ENCODE results near the gene CDH23. TPM values are rescaled to one million over a fixed set of nuclear protein-coding genes. Genes with fewer than 3 reads are reported as not detected.

The CDH23 gene
- total RNA-seq, 4 donors from 2014 or later = 13.8 to 20.1 (median 17.3) TPM

DNA sequence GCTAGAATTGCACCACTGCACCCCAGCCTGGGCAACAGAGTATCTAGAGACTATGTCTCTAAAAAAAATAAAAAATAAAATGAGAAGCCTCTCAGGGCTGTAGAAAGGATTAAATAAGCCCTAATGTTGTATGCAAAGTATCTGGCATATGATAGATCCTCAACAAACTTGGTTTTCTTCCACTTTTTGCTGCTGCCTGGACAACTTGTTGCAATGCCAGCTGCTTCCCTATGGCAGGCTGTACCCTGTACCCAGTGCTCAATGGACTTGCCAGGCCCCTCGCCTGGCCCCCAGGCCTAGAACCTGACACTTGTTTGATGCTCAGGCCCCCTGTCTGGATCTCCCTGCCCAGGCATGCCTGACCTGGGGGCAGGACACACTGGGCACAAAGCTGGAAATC lies 28.5 kb upstream of the CDH23 start:
- Histone ChIP-seq H3K27me3 (no peaks in the 10 kb centered on the region), H3K36me3 (peaks cover 0 to 13% (median 0%) of the 10 kb centered on the region in 3 donors), H3K4me1 (no peaks in the 10 kb centered on the region), H3K27ac (no peak overlapping the region), H3K9me3 (no peaks in the 10 kb centered on the region), H3K4me3 (no peak overlapping the region)
- 91 to 92% methylated on average over 1 of the region's 1 CpG for WGBS, 2 donors
- no peak for DNase-seq (ENCODE audit: low spot score in 2 of 2)
- no peak for TF ChIP-seq EP300 (IDR thresholded peaks at IDR 0.05)
- no peak for TF ChIP-seq POLR2A (IDR thresholded peaks at IDR 0.05)
- TF ChIP-seq, protein P1, sequence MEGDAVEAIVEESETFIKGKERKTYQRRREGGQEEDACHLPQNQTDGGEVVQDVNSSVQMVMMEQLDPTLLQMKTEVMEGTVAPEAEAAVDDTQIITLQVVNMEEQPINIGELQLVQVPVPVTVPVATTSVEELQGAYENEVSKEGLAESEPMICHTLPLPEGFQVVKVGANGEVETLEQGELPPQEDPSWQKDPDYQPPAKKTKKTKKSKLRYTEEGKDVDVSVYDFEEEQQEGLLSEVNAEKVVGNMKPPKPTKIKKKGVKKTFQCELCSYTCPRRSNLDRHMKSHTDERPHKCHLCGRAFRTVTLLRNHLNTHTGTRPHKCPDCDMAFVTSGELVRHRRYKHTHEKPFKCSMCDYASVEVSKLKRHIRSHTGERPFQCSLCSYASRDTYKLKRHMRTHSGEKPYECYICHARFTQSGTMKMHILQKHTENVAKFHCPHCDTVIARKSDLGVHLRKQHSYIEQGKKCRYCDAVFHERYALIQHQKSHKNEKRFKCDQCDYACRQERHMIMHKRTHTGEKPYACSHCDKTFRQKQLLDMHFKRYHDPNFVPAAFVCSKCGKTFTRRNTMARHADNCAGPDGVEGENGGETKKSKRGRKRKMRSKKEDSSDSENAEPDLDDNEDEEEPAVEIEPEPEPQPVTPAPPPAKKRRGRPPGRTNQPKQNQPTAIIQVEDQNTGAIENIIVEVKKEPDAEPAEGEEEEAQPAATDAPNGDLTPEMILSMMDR (IDR thresholded peaks at IDR 0.05) = no peak

DNA sequence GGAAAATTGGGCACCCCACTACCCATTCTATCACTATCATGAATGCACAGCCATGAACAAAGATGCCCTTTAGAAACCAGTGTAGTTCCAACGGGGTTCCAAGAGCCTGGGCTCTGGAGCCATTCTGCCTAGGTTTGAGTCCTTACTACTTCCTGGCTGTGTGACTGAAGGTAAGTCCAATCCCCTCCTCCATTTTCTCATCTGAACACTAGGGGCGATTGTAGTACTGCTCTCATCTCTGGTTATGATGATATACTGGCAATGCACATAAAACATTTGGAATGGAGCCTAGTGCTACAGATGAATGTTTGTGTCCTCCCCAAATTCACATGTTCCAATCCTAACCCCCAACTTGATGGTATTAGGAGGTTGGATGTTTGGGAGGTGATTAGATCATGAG lies 28.1 kb upstream of the CDH23 start:
- H3K36me3 ChIP-seq = peaks cover 0 to 9% (median 0%) of the 10 kb centered on the region in 3 donors
- DNase-seq (ENCODE audit: low spot score in 2 of 2) = no peak
- no peak overlapping the region for H3K4me3 ChIP-seq
- H3K27ac ChIP-seq = no peak overlapping the region
- 50 to 56% methylated on average over 2 of the region's 2 CpGs for WGBS, 2 donors
- H3K9me3 ChIP-seq = no peaks in the 10 kb centered on the region
- H3K4me1 ChIP-seq = peaks cover 0 to 4% (median 0%) of the 10 kb centered on the region in 4 donors
- no peaks in the 10 kb centered on the region for H3K27me3 ChIP-seq
- TF ChIP-seq EP300 (IDR thresholded peaks at IDR 0.05) (no peak), POLR2A (IDR thresholded peaks at IDR 0.05) (no peak)
- TF ChIP-seq, protein P1 (IDR thresholded peaks at IDR 0.05) = no peak

DNA sequence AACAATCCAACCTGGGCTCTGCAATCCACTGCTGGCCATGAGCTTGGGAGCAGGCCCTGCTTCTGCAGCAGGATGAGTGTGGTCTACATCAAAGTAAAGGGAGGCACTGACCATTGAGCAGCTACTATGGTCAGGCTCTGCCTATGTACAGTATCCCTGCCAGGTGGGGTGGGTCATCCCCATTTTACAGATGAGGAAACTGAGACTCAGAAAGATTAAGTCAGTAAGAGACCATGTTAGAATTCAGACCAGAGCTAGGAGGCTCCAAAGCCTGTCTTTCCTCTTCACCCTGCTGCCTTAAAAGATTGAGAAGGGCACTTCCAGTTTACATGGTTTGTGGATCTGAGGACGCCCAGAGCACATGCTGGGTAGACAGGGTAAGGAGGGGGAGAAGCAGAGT lies 27.1 kb upstream of the CDH23 start:
- H3K27ac ChIP-seq = no peak overlapping the region
- no peaks in the 10 kb centered on the region for H3K9me3 ChIP-seq
- TF ChIP-seq, protein P1 (IDR thresholded peaks at IDR 0.05) = no peak
- no peak for TF ChIP-seq EP300 (IDR thresholded peaks at IDR 0.05)
- no peak for TF ChIP-seq POLR2A (IDR thresholded peaks at IDR 0.05)
- no peaks in the 10 kb centered on the region for H3K27me3 ChIP-seq
- WGBS, 2 donors = 73 to 92% methylated on average over 1 of the region's 1 CpG
- H3K4me1 ChIP-seq = peaks cover 0 to 5% (median 0%) of the 10 kb centered on the region in 4 donors
- H3K36me3 ChIP-seq = peaks cover 0 to under 1% (median 0%) of the 10 kb centered on the region in 3 donors
- no peak overlapping the region for H3K4me3 ChIP-seq
- DNase-seq (ENCODE audit: low spot score in 2 of 2) = no peak

DNA sequence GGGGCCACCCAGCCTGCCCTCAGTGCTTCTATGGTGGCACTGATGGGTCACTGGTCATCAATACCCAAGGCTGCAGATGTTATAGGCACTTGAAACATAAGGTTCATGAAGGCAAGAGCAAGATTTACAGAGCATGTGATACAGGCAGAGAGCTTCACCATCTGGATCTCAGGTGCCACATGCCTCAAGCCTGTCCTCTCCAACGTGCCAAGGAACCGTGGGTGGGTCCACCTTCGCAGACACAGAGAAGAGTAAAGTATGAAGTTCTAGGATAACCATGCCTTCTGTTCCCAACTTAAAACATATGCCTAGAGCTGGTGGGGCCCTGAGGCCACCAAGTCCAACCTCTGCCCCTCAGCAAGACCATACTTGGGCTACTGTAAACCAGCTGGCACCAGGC lies 26.7 kb upstream of the CDH23 start:
- 85 to 92% methylated on average over 3 of the region's 3 CpGs for WGBS, 2 donors
- H3K9me3 ChIP-seq = no peaks in the 10 kb centered on the region
- H3K4me3 ChIP-seq = no peak overlapping the region
- H3K27ac ChIP-seq = no peak overlapping the region
- no peak for DNase-seq (ENCODE audit: low spot score in 2 of 2)
- no peaks in the 10 kb centered on the region for H3K36me3 ChIP-seq
- peaks cover 0 to 5% (median 0%) of the 10 kb centered on the region in 4 donors for H3K4me1 ChIP-seq
- no peaks in the 10 kb centered on the region for H3K27me3 ChIP-seq
- no peak for TF ChIP-seq POLR2A (IDR thresholded peaks at IDR 0.05)
- TF ChIP-seq EP300 (IDR thresholded peaks at IDR 0.05) = no peak
- TF ChIP-seq, protein P1 (IDR thresholded peaks at IDR 0.05) = no peak

DNA sequence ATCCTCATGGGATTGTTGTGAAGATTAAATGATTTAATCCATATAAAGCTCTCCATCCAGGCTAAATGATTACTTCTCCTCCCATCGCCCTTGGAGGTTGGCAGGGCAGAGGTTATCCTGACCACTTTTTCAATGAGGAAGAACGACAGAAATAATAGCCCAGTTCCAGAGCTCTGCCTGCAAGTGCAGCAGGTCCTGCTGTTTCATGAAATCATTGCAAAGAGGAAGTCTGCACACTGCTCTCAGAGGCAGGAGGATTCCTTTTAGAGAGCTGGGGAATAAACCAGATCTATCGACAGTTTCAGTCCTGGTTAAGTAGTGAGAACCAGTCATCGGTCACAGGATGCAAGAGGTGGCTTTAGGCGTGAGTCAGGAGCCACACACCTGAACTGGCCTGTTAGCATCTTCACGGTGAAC lies 25.0 kb upstream of the CDH23 start:
- H3K36me3 ChIP-seq = no peaks in the 10 kb centered on the region
- no peaks in the 10 kb centered on the region for H3K27me3 ChIP-seq
- 52 to 54% methylated on average over 6 of the region's 6 CpGs for WGBS, 2 donors
- peaks cover 0 to 8% (median 4%) of the 10 kb centered on the region in 4 donors for H3K4me1 ChIP-seq
- TF ChIP-seq EP300 (IDR thresholded peaks at IDR 0.05) = no peak
- TF ChIP-seq POLR2A (IDR thresholded peaks at IDR 0.05) = no peak
- TF ChIP-seq, protein P1 (IDR thresholded peaks at IDR 0.05) = no peak
- no peak overlapping the region for H3K27ac ChIP-seq
- DNase-seq (ENCODE audit: low spot score in 2 of 2) = no peak
- no peak overlapping the region for H3K4me3 ChIP-seq
- H3K9me3 ChIP-seq = no peaks in the 10 kb centered on the region
